A673 (cell line): ENCODE data around the gene CNDP1. TPM values are rescaled to one million over a fixed set of nuclear protein-coding genes. Genes with fewer than 3 reads are reported as not detected.
"Not testable (repeated sequence)": the region's sequence is repeated elsewhere in the genome, so short reads cannot be mapped to it uniquely, and the experiment has no call there.

Experiments used
- BruUV-seq: library from RNA; stranded (reverse); fragments of 400-500 nt; replicated peaks from 2 replicates; lab custom pipeline; 2021; lab: Mats Ljungman, UMichigan
- CTCF ChIA-PET: fragments of 300-600 bp; sonication (Branson Sonifier 250); formaldehyde crosslinking; loops from one replicate; lab custom pipeline; 2022; ENCODE audit warnings: antibody characterized with exemption; lab: Charles Lee
- POLR2A ChIA-PET: fragments of 300-600 bp; sonication (Branson Sonifier 250); formaldehyde crosslinking; loops from one replicate; lab custom pipeline; 2022; ENCODE audit warnings: antibody characterized with exemption; ENCODE audit not compliant: low non-redundant PET; lab: Charles Lee
- DNase-seq: peaks from one replicate; pipeline ENCODE4 v3.0.0-alpha.2; 2015; ENCODE audit warnings: low spot score
- H3K27ac ChIP-seq: fragments of 200-600 bp; sonication (generic); 2 replicates; pipeline ENCODE4 v1.5.1; 2016; ENCODE audit warnings: mixed run types, low read depth, mild to moderate bottlenecking, mixed read lengths, antibody characterized with exemption, low read length; ENCODE audit not compliant: poor library complexity, severe bottlenecking
- H3K27me3 ChIP-seq: fragments of 200-600 bp; sonication (generic); replicated peaks from 2 replicates; pipeline ENCODE4 v1.6.1; 2017; ENCODE audit warnings: mixed run types, low read depth, mild to moderate bottlenecking, mixed read lengths, antibody characterized with exemption, low read length; ENCODE audit not compliant: insufficient read depth, poor library complexity
- H3K36me3 ChIP-seq: fragments of 200-600 bp; sonication (generic); 2 replicates; pipeline ENCODE4 v1.6.1; 2016; ENCODE audit warnings: mixed run types, mild to moderate bottlenecking, mixed read lengths, antibody characterized with exemption, low read length; ENCODE audit not compliant: insufficient read depth, poor library complexity, severe bottlenecking
- H3K4me1 ChIP-seq: fragments of 200-600 bp; sonication (generic); 2 replicates; pipeline ENCODE4 v1.6.1; 2017; ENCODE audit warnings: mixed run types, mild to moderate bottlenecking, mixed read lengths, antibody characterized with exemption, low read length; ENCODE audit not compliant: insufficient read depth, poor library complexity, severe bottlenecking
- H3K4me3 ChIP-seq: fragments of 200-600 bp; sonication (generic); 2 replicates; pipeline ENCODE4 v1.5.1; 2016; ENCODE audit warnings: low read depth, mixed run types, mild to moderate bottlenecking, mixed read lengths, low read length; ENCODE audit not compliant: poor library complexity, severe bottlenecking
- H3K9me3 ChIP-seq: fragments of 200-600 bp; sonication (generic); 2 replicates; pipeline ENCODE4 v1.6.1; 2016; ENCODE audit warnings: mixed run types, low read depth, mild to moderate bottlenecking, mixed read lengths, antibody characterized with exemption, low read length; ENCODE audit not compliant: poor library complexity, severe bottlenecking
- CTCF ChIP-seq: fragments of 300-800, 200-600 bp; sonication (generic); conservative IDR thresholded peaks from 2 replicates; pipeline ENCODE4 v1.5.1; 2017; ENCODE audit warnings: low read depth, mild to moderate bottlenecking, antibody characterized with exemption, low read length, moderate library complexity, mixed read lengths
- EZH2 ChIP-seq: fragments of 200-600 bp; sonication (generic); IDR thresholded peaks from 2 replicates; pipeline ENCODE4 v1.6.1; 2017; ENCODE audit warnings: borderline replicate concordance, low read depth, mild to moderate bottlenecking, mixed read lengths, antibody characterized with exemption, low read length; ENCODE audit not compliant: poor library complexity, severe bottlenecking
- intact Hi-C: fragments of 100-400 bp; cut with micrococcal nuclease; formaldehyde crosslinking; loops from one replicate; pipeline ENCODE4 v1.10.0; 2022; ENCODE audit not compliant: unreplicated experiment
- total RNA-seq: library from RNA; stranded (reverse); gene quantifications from 2 replicates; pipeline ENCODE4 v1.2.3, GENCODE V29; 2021

CNDP1 gene
- total RNA-seq, 1 experiment from 2014 or later = not detected

DNA sequence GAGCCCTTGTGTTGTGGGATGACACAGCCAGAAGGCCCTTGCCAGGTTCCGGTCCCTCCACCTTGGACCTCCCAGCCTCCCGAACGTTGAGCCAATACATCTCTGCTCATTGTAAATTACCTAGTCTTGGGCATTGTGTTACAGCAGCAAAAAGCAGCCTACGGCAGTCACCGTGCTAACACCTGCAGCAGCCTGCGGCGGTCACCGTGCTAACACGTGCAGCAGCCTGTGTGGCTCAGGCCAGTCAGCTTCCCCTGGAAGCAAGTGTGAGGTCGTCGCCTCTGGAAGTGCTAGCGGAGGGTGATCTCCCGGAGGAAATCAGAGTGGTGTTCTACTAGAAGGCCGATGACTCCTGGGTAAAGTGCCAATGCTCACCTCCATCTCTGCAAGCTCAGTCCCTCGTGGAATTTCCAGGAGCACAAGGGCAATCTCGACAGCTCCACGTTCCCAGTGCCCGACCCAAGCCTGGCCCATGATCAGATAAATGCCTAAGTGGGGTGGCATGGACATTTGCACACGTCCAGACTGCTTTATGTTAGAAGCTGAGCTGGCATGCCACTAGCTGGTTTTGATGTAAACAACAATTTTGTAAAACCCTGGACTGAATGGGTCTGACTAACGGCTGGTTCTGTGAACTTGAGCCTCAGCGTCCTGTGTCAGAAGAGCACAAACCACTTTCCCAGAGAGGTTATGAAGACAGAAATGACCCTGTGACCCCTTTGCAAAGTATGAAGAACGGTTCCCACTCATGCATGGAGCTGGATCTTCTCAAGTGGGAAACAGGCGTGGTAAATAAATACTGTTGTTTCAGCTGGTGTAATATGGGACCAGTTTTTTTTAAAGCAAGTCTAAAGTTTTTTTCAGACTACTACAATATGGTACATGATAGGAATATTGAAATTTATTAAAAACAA is 11.4 kb upstream of the CNDP1 start:
- H3K36me3 ChIP-seq = no peaks in the 10 kb centered on the region
- peaks cover 8% of the 10 kb centered on the region for H3K27me3 ChIP-seq
- BruUV-seq = no TSS peak
- intact Hi-C loops = no loop called here
- ChIA-PET CTCF (no interaction called here), POLR2A (no interaction called here)
- no peak for DNase-seq
- H3K9me3 ChIP-seq = no peaks in the 10 kb centered on the region
- no peak overlapping the region for H3K4me3 ChIP-seq
- TF ChIP-seq CTCF = no peak
- no peak for TF ChIP-seq EZH2
- H3K27ac ChIP-seq = no peak overlapping the region
- peaks cover 6% of the 10 kb centered on the region for H3K4me1 ChIP-seq

- ChIA-PET POLR2A (no interaction called here), CTCF (no interaction called here)
- Histone ChIP-seq H3K27ac (no peak overlapping the region), H3K4me3 (no peak overlapping the region), H3K4me1 (peaks cover 6% of the 10 kb centered on the region), H3K27me3 (peaks cover 12% of the 10 kb centered on the region), H3K36me3 (no peaks in the 10 kb centered on the region), H3K9me3 (no peaks in the 10 kb centered on the region)
- TF ChIP-seq CTCF (no peak), EZH2 (no peak)
- DNase-seq = peak; percentile 34
- intact Hi-C loops = no loop called here
- no TSS peak for BruUV-seq
These were observed 10.2 kb upstream of the CNDP1 start for GRCh38 chr18:74524097-74524496.

- DNase-seq, H3K9me3 ChIP-seq, H3K27ac ChIP-seq, CTCF ChIA-PET, H3K4me3 ChIP-seq, H3K4me1 ChIP-seq, intact Hi-C loops, BruUV-seq, POLR2A ChIA-PET, H3K36me3 ChIP-seq: not testable (repeated sequence)
- H3K27me3 ChIP-seq = peaks cover 12% of the 10 kb centered on the region
These were observed 9.4 kb upstream of the CNDP1 start for GRCh38 chr18:74524915-74525314.
